Activated CD8-positive, alpha-beta T cell treated with anti-CD3 and anti-CD28 coated beads for 36 hours (primary cell): ENCODE data around the gene NAP1L1. TPM values are rescaled to one million over a fixed set of nuclear protein-coding genes. Genes with fewer than 3 reads are reported as not detected.

Experiments used
- ATAC-seq: fragments of 200-7000 bp; cut with Tn5 transposase; one replicate; pipeline ENCODE4 v1.10.0; 2021; ENCODE audit warnings: mild to moderate bottlenecking, moderate library complexity
- CTCF ChIA-PET: fragments of 350-600 bp; sonication (Branson Sonifier 250); formaldehyde crosslinking; loops from one replicate; lab custom pipeline; 2021; ENCODE audit warnings: antibody characterized with exemption; lab: Charles Lee
- POLR2A ChIA-PET: fragments of 350-600 bp; sonication (Branson Sonifier 250); formaldehyde crosslinking; loops from one replicate; lab custom pipeline; 2021; ENCODE audit warnings: antibody characterized with exemption; lab: Charles Lee
- DNase-seq: peaks from one replicate; pipeline ENCODE4 v3.0.0-alpha.2; 2020
- H3K27ac Mint-ChIP-seq: one replicate; pipeline ENCODE4 v1.8.0; 2021; ENCODE audit warnings: mild to moderate bottlenecking, mixed read lengths
- H3K27me3 Mint-ChIP-seq: one replicate; pipeline ENCODE4 v1.8.0; 2021; ENCODE audit warnings: mixed read lengths
- H3K36me3 Mint-ChIP-seq: one replicate; pipeline ENCODE4 v1.8.0; 2021; ENCODE audit warnings: low read depth, mixed read lengths
- H3K4me1 Mint-ChIP-seq: one replicate; pipeline ENCODE4 v1.8.0; 2021; ENCODE audit warnings: low read depth, mixed read lengths
- H3K4me3 Mint-ChIP-seq: one replicate; pipeline ENCODE4 v1.8.0; 2021; ENCODE audit warnings: mild to moderate bottlenecking, moderate library complexity, mixed read lengths
- H3K9me3 Mint-ChIP-seq: one replicate; pipeline ENCODE4 v1.8.0; 2021; ENCODE audit warnings: mixed read lengths
- intact Hi-C: fragments of 100-400 bp; cut with micrococcal nuclease; formaldehyde crosslinking; loops from one replicate; pipeline ENCODE4 v1.10.0; 2022
- total RNA-seq, 2 experiments: library from RNA; stranded (reverse); gene quantifications; one replicate each; pipeline ENCODE4 v1.2.3, GENCODE V29; 2021
- TF ChIP-seq, protein P1 (sequence below): fragments of 200-600 bp; IDR thresholded peaks from one replicate; pipeline ENCODE4 v1.8.0; 2022; ENCODE audit warnings: antibody characterized with exemption, mild to moderate bottlenecking

NAP1L1 gene
- total RNA-seq, 2 experiments from 2014 or later = 1,090 to 1,104 TPM

DNA sequence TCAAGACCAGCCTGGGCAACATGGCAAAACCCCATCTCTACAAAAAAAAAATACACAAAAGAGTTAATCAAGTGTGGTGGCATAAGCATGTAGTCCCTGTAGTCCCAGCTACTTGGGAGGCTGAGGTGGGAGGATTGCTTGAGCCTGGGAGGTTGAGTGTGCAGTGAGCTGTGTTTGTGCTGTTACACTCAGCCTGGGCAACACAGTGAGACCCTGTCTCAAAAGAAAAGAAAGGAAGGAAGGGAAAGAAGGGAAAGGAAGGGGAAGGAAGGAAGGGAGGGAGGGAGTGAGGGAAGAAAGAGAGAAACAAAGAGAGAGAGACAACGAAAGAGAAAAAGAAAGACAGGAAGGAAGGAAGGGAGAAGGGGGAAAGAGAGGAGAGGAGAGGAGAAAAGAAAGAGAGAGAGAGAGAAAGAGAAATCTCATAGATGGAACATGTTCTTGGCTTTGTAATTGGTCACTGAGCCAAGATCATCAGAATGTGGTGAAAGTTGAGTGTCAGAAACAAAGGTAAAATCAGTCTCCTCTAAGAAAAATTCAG, 26.8 kb upstream of the NAP1L1 start:
- H3K27me3 Mint-ChIP-seq = peaks cover 3% of the 10 kb centered on the region
- DNase-seq = no peak
- intact Hi-C loops = no loop called here
- no peak overlapping the region for H3K4me3 Mint-ChIP-seq
- no peaks in the 10 kb centered on the region for H3K9me3 Mint-ChIP-seq
- POLR2A ChIA-PET = no interaction called here
- CTCF ChIA-PET = no interaction called here
- no peaks in the 10 kb centered on the region for H3K4me1 Mint-ChIP-seq
- H3K36me3 Mint-ChIP-seq = no peaks in the 10 kb centered on the region
- TF ChIP-seq, protein P1, sequence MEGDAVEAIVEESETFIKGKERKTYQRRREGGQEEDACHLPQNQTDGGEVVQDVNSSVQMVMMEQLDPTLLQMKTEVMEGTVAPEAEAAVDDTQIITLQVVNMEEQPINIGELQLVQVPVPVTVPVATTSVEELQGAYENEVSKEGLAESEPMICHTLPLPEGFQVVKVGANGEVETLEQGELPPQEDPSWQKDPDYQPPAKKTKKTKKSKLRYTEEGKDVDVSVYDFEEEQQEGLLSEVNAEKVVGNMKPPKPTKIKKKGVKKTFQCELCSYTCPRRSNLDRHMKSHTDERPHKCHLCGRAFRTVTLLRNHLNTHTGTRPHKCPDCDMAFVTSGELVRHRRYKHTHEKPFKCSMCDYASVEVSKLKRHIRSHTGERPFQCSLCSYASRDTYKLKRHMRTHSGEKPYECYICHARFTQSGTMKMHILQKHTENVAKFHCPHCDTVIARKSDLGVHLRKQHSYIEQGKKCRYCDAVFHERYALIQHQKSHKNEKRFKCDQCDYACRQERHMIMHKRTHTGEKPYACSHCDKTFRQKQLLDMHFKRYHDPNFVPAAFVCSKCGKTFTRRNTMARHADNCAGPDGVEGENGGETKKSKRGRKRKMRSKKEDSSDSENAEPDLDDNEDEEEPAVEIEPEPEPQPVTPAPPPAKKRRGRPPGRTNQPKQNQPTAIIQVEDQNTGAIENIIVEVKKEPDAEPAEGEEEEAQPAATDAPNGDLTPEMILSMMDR = no peak
- no peak overlapping the region for H3K27ac Mint-ChIP-seq
- no peak for ATAC-seq

DNA sequence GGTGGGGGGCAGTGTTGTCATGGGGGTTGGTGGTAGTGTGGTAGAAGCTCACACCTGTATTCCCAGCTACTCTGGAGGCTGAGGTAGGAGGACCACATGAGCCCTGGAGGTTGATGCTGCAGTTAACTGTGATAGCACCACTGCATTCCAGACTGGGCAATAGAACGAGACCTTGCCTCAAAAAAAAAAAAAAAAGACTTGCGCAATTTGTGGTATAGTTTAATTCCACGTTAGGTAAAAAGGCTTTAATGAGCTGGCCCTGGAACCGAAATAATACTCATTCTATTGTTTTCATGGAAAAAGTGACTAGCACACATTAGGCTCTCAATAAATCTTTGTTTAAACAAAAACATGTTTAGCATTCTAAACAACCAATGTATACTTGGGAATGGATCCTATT, 25.4 kb upstream of the NAP1L1 start:
- H3K27me3 Mint-ChIP-seq = peaks cover 3% of the 10 kb centered on the region
- DNase-seq (no peak), ATAC-seq (no peak)
- H3K4me3 Mint-ChIP-seq = no peak overlapping the region
- CTCF ChIA-PET = interaction anchor here (1.2 kb wide), 1 partner anchor 33 kb away, joined by 3 read pairs; no protein-coding TSS in a partner anchor
- intact Hi-C loops = no loop called here
- H3K4me1 Mint-ChIP-seq = no peaks in the 10 kb centered on the region
- H3K9me3 Mint-ChIP-seq = no peaks in the 10 kb centered on the region
- POLR2A ChIA-PET = interaction anchor here (1.0 kb wide), 1 partner anchor 39 kb away, joined by 3 read pairs; no protein-coding TSS in a partner anchor
- TF ChIP-seq, protein P1 = no peak
- H3K27ac Mint-ChIP-seq = no peak overlapping the region
- H3K36me3 Mint-ChIP-seq = no peaks in the 10 kb centered on the region

DNA sequence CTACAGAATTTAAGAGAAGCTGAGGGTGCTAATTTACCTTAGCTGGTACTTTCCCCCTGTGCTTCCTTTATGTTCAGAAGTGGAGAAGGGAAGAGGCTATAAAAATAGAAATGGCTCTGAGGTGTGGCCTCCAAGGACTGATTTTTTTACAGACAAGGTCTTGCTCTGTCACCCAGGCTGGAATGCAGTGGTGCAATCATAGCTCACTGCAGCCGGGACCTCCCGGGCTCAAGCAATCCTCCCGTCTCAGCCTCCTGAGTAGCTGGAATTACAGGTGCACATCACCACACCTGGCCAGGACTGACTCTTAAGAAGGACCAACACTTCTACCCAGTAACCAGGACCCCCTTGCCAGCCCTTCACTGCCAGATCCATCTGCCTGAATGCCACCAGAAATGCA, 23.9 kb upstream of the NAP1L1 start:
- intact Hi-C loops = no loop called here
- Mint-ChIP-seq H3K9me3 (no peaks in the 10 kb centered on the region), H3K27ac (no peak overlapping the region), H3K27me3 (peaks cover 3% of the 10 kb centered on the region), H3K36me3 (no peaks in the 10 kb centered on the region), H3K4me3 (no peak overlapping the region), H3K4me1 (no peaks in the 10 kb centered on the region)
- CTCF ChIA-PET = no interaction called here
- POLR2A ChIA-PET = no interaction called here
- TF ChIP-seq, protein P1 = no peak
- ATAC-seq = no peak
- no peak for DNase-seq

DNA sequence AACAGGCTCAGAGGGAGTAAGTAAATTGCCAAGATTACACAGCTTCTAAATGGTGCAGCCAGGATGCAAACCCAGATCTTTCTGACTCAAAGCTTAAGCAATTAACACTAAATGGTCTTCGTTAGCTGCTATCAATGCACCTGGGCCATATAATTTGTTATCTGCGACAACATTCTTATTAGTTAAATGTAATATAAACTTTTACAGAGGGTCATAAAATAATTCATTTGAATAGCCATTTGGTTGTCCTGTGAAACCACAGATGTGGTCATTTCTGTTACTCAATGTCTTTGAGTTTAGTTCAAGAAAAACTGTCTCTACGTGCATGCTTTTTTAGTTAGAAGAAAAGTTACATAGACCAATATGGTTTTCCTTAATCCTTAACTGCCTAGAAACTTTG, 22.1 kb upstream of the NAP1L1 start:
- ATAC-seq = no peak
- Mint-ChIP-seq H3K27me3 (peaks cover 1% of the 10 kb centered on the region), H3K4me1 (no peaks in the 10 kb centered on the region), H3K27ac (no peak overlapping the region), H3K36me3 (no peaks in the 10 kb centered on the region), H3K9me3 (no peaks in the 10 kb centered on the region), H3K4me3 (no peak overlapping the region)
- POLR2A ChIA-PET = interaction anchor here (0.6 kb wide), 1 partner anchor 18 kb away, joined by 4 read pairs; no protein-coding TSS in a partner anchor
- intact Hi-C loops = no loop called here
- CTCF ChIA-PET = no interaction called here
- no peak for DNase-seq
- TF ChIP-seq, protein P1 = no peak

DNA sequence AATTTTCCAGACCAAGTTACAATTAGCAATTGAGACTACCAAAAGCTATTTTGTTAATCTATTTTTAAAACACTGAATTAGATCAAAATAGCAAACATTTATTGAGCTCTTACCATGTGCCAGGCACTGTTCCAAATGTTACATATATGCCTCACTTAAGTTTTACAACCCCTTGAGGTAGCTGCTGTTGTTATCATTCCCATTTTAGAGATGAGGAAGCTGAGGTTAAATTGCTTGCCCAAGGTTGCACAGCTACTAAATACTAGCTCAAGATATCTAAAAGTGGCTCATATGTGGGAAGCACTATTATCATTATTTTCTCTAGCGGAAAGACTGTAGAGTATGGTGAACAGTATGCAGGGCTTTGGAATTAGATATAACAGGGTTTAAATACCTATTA, 19.5 kb upstream of the NAP1L1 start:
- Mint-ChIP-seq H3K27ac (no peak overlapping the region), H3K4me1 (no peaks in the 10 kb centered on the region), H3K4me3 (no peak overlapping the region), H3K9me3 (no peaks in the 10 kb centered on the region), H3K36me3 (no peaks in the 10 kb centered on the region), H3K27me3 (peaks cover 1% of the 10 kb centered on the region)
- intact Hi-C loops = no loop called here
- ChIA-PET CTCF (interaction anchor here (0.6 to 1.2 kb wide), 2 partner anchors 577 to 863 kb away, joined by 3 read pairs; no protein-coding TSS in a partner anchor), POLR2A (interaction anchor here (0.5 kb wide), 1 partner anchor 206 kb away, joined by 3 read pairs; no protein-coding TSS in a partner anchor)
- no peak for ATAC-seq
- DNase-seq = no peak
- TF ChIP-seq, protein P1 = no peak
